Measurements from ENCODE around the gene CORO7. TPM values are rescaled to one million over a fixed set of nuclear protein-coding genes. Genes with fewer than 3 reads are reported as not detected.

CORO7 gene
- polyA plus RNA-seq, 3 donors = 44.7 to 181 (median 68.4) TPM

- H3K79me2 ChIP-seq (ENCODE audit: insufficient read depth, low read length) = no peaks in the 10 kb centered on the region
- Mint-ChIP-seq H3K4me1 (peaks cover 9% of the 10 kb centered on the region), H3K4me3 (no peak overlapping the region), H3K36me3 (no peaks in the 10 kb centered on the region), H3K27me3 (ENCODE audit: low read depth in 3 of 3) (peaks cover 6 to 40% (median 18%) of the 10 kb centered on the region in 3 donors), H3K27ac (no peak overlapping the region), H3K9me3 (no peaks in the 10 kb centered on the region)
- H3K9ac ChIP-seq (ENCODE audit: insufficient read depth, low read length, poor library complexity, severe bottlenecking) = no peak overlapping the region
- no peak for DNase-seq
- no peak overlapping the region for H3K4me2 ChIP-seq (replicated peaks; ENCODE audit: extremely low read depth, low read length, poor library complexity, severe bottlenecking)
- TF ChIP-seq CTCF (IDR thresholded peaks at IDR 0.05) = no peak
- H2AFZ ChIP-seq (ENCODE audit: insufficient read depth, low read depth, low read length, poor library complexity, severe bottlenecking) = no peak overlapping the region
- no peaks in the 10 kb centered on the region for H4K20me1 ChIP-seq (ENCODE audit: insufficient read depth, low read length)
- H3K4me1 ChIP-seq (ENCODE audit: control insufficient read depth in 1 of 2, insufficient read depth in 2 of 2, low read length in 2 of 2) = peaks cover 17 to 18% of the 10 kb centered on the region in 2 donors
- peaks cover 0 to 14% of the 10 kb centered on the region in 2 donors for H3K27me3 ChIP-seq (ENCODE audit: control insufficient read depth in 2 of 2, insufficient read depth in 2 of 2, low read length in 2 of 2)
- no peak overlapping the region for H3K4me3 ChIP-seq (replicated peaks in 1 of 3; ENCODE audit: low read depth in 2 of 3, low read length in 3 of 3)
- no peak overlapping the region for H3K27ac ChIP-seq (ENCODE audit: low read depth in 1 of 2, low read length in 2 of 2)
- intact Hi-C loops (cut with micrococcal nuclease) = no loop called here
- H3K9me3 ChIP-seq (replicated peaks in 1 of 2; ENCODE audit: control insufficient read depth in 1 of 2, insufficient read depth in 1 of 2, low read length in 2 of 2) = no peaks in the 10 kb centered on the region
- no peaks in the 10 kb centered on the region for H3K36me3 ChIP-seq (replicated peaks in 1 of 2; ENCODE audit: control insufficient read depth in 1 of 2, insufficient read depth in 2 of 2, low read length in 2 of 2)
- 83% methylated on average over 15 of the region's 21 CpGs for WGBS (ENCODE audit: insufficient coverage)
Observed at GRCh38 chr16:4323071-4323844, 93.1 kb downstream of the CORO7 start.

GRCh38 chr16:4322121-4323052 is 94.0 kb downstream of the CORO7 start:
- Histone ChIP-seq H3K36me3 (replicated peaks in 1 of 2; ENCODE audit: control insufficient read depth in 1 of 2, insufficient read depth in 2 of 2, low read length in 2 of 2) (no peaks in the 10 kb centered on the region), H3K27me3 (ENCODE audit: control insufficient read depth in 2 of 2, insufficient read depth in 2 of 2, low read length in 2 of 2) (peaks cover 0 to 15% of the 10 kb centered on the region in 2 donors), H3K4me1 (ENCODE audit: control insufficient read depth in 1 of 2, insufficient read depth in 2 of 2, low read length in 2 of 2) (peaks cover 11% of the 10 kb centered on the region in 2 donors), H4K20me1 (ENCODE audit: insufficient read depth, low read length) (no peaks in the 10 kb centered on the region), H2AFZ (ENCODE audit: insufficient read depth, low read depth, low read length, poor library complexity, severe bottlenecking) (no peak overlapping the region), H3K9ac (ENCODE audit: insufficient read depth, low read length, poor library complexity, severe bottlenecking) (no peak overlapping the region), H3K4me2 (replicated peaks; ENCODE audit: extremely low read depth, low read length, poor library complexity, severe bottlenecking) (no peak overlapping the region), H3K79me2 (ENCODE audit: insufficient read depth, low read length) (no peaks in the 10 kb centered on the region), H3K4me3 (replicated peaks in 1 of 3; ENCODE audit: low read depth in 2 of 3, low read length in 3 of 3) (no peak overlapping the region), H3K9me3 (replicated peaks in 1 of 2; ENCODE audit: control insufficient read depth in 1 of 2, insufficient read depth in 1 of 2, low read length in 2 of 2) (no peaks in the 10 kb centered on the region), H3K27ac (ENCODE audit: low read depth in 1 of 2, low read length in 2 of 2) (no peak overlapping the region)
- 96% methylated on average over 23 of the region's 30 CpGs for WGBS (ENCODE audit: insufficient coverage)
- no peak for TF ChIP-seq CTCF (IDR thresholded peaks at IDR 0.05)
- no peak overlapping the region for H3K4me3 Mint-ChIP-seq
- peaks cover 6% of the 10 kb centered on the region for H3K4me1 Mint-ChIP-seq
- no peak overlapping the region for H3K27ac Mint-ChIP-seq
- H3K36me3 Mint-ChIP-seq = no peaks in the 10 kb centered on the region
- no peak for DNase-seq
- peaks cover 7 to 38% (median 17%) of the 10 kb centered on the region in 3 donors for H3K27me3 Mint-ChIP-seq (ENCODE audit: low read depth in 3 of 3)
- intact Hi-C loops (cut with micrococcal nuclease) = no loop called here
- H3K9me3 Mint-ChIP-seq = no peaks in the 10 kb centered on the region

Data from CD14-positive monocyte (primary cell).